Stimulated activated CD8-positive, alpha-beta memory T cell treated with anti-CD3 and anti-CD28 coated beads, Interleukin-12 subunit alpha, Interleukin-12 subunit beta, amount 100 ng/mL, for 4 hours (primary cell): ENCODE results near the gene PRF1.

Experiments
- DNase-seq: peaks from one replicate; pipeline ENCODE4 v3.0.0-alpha.2; 2020; ENCODE audit warnings: low read depth

Gene PRF1

GRCh38 chr10:70576803-70577517 lies 25.6 kb downstream of the PRF1 start:
- DNase-seq: no peak

GRCh38 chr10:70575874-70576802 lies 26.4 kb downstream of the PRF1 start:
- no peak for DNase-seq

GRCh38 chr10:70575486-70575873 lies 27.1 kb downstream of the PRF1 start:
- DNase-seq: no peak

- no peak for DNase-seq
Measured at GRCh38 chr10:70573599-70574506, 28.7 kb downstream of the PRF1 start.

- no peak for DNase-seq
Measured at GRCh38 chr10:70571636-70572439, 30.7 kb downstream of the PRF1 start.

GRCh38 chr10:70571236-70571635 lies 31.3 kb downstream of the PRF1 start:
- DNase-seq: no peak

GRCh38 chr10:70568781-70569495 lies 33.6 kb downstream of the PRF1 start:
- no peak for DNase-seq

- DNase-seq: no peak
Measured at GRCh38 chr10:70568113-70568512, 34.4 kb downstream of the PRF1 start.

- no peak for DNase-seq
Measured at GRCh38 chr10:70567603-70568002, 34.9 kb downstream of the PRF1 start.

- DNase-seq: no peak
Measured at GRCh38 chr10:70566515-70567290, 35.8 kb downstream of the PRF1 start.

GRCh38 chr10:70565556-70566514 lies 36.7 kb downstream of the PRF1 start:
- DNase-seq: no peak

GRCh38 chr10:70564901-70565351 lies 37.6 kb downstream of the PRF1 start:
- DNase-seq: no peak

- no peak for DNase-seq
Measured at GRCh38 chr10:70564113-70564725, 38.3 kb downstream of the PRF1 start.

- DNase-seq: no peak
Measured at GRCh38 chr10:70563230-70563629, 39.3 kb downstream of the PRF1 start.

- no peak for DNase-seq
Measured at GRCh38 chr10:70562036-70562755, 40.3 kb downstream of the PRF1 start.

GRCh38 chr10:70561558-70561957 lies 41.0 kb downstream of the PRF1 start:
- DNase-seq: no peak

- no peak for DNase-seq
Measured at GRCh38 chr10:70561070-70561469, 41.5 kb downstream of the PRF1 start.
